ENCODE results near the gene NR2F1. TPM values are rescaled to one million over a fixed set of nuclear protein-coding genes. Genes with fewer than 3 reads are reported as not detected.

The NR2F1 gene
- total and polyA plus RNA-seq, 2 donors (not counting 1 experiment from before 2014, with no cell fraction given) = not detected

GRCh38 chr5:93584596-93585040 lies 1.6 kb downstream of the NR2F1 start:
- intact Hi-C loops (cut with micrococcal nuclease) = loop anchor here (1.0 to 2.0 kb wide), 2 partner anchors 11 to 14 kb away; no protein-coding TSS in a partner anchor
- Mint-ChIP-seq H3K9me3 (ENCODE audit: insufficient read depth) (peaks cover 4% of the 10 kb centered on the region), H3K27ac (no peak overlapping the region), H3K27me3 (peaks cover 47% of the 10 kb centered on the region), H3K4me1 (peaks cover 29% of the 10 kb centered on the region), H3K4me3 (peak overlapping the region; percentile 44)
- Histone ChIP-seq H3K36me3 (replicated peaks in 1 of 2; ENCODE audit: control extremely low read depth in 1 of 2, control insufficient read depth in 1 of 2, extremely low read depth in 1 of 2, insufficient read depth in 2 of 2, low read length in 1 of 2) (no peaks in the 10 kb centered on the region), H3K4me3 (ENCODE audit: control extremely low read depth in 1 of 5, extremely low read depth in 1 of 5, insufficient read depth in 1 of 5, low read depth in 2 of 5, low read length in 4 of 5) (peak overlapping the region in 2 of 5 experiments; percentile 7 to 54), H3K27ac (ENCODE audit: low read length in 2 of 2) (no peak overlapping the region), H4K20me1 (ENCODE audit: control insufficient read depth, insufficient read depth, low read length, poor library complexity, severe bottlenecking) (no peaks in the 10 kb centered on the region), H3K27me3 (replicated peaks in 1 of 4; ENCODE audit: control extremely low read depth in 1 of 4, control insufficient read depth in 3 of 4, insufficient read depth in 4 of 4, low read length in 3 of 4) (peaks cover 0 to 81% (median 72%) of the 10 kb centered on the region in 4 experiments), H3K4me1 (ENCODE audit: control insufficient read depth in 2 of 2, insufficient read depth in 2 of 2, low read length in 2 of 2) (peaks cover 43 to 59% of the 10 kb centered on the region in 2 donors), H3K79me2 (ENCODE audit: control insufficient read depth, insufficient read depth, low read length) (no peaks in the 10 kb centered on the region), H3K9me3 (ENCODE audit: control extremely low read depth in 1 of 3, control insufficient read depth in 2 of 3, insufficient read depth in 1 of 3, low read length in 2 of 3) (peaks cover 0 to 48% (median 5%) of the 10 kb centered on the region in 3 donors), H3K9ac (ENCODE audit: low read length) (no peak overlapping the region), H3K4me2 (replicated peaks; ENCODE audit: low read depth, low read length, poor library complexity, severe bottlenecking) (peak overlapping the region; percentile 77), H2AFZ (ENCODE audit: insufficient read depth, low read depth, low read length, poor library complexity, severe bottlenecking) (peak overlapping the region; percentile 10)
- TF ChIP-seq, protein P1, sequence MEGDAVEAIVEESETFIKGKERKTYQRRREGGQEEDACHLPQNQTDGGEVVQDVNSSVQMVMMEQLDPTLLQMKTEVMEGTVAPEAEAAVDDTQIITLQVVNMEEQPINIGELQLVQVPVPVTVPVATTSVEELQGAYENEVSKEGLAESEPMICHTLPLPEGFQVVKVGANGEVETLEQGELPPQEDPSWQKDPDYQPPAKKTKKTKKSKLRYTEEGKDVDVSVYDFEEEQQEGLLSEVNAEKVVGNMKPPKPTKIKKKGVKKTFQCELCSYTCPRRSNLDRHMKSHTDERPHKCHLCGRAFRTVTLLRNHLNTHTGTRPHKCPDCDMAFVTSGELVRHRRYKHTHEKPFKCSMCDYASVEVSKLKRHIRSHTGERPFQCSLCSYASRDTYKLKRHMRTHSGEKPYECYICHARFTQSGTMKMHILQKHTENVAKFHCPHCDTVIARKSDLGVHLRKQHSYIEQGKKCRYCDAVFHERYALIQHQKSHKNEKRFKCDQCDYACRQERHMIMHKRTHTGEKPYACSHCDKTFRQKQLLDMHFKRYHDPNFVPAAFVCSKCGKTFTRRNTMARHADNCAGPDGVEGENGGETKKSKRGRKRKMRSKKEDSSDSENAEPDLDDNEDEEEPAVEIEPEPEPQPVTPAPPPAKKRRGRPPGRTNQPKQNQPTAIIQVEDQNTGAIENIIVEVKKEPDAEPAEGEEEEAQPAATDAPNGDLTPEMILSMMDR (IDR thresholded peaks at IDR 0.05) = no peak
- no peak for TF ChIP-seq EZH2 (IDR thresholded peaks at IDR 0.05; ENCODE audit: borderline replicate concordance, insufficient read depth, low read depth, low read length, poor library complexity, severe bottlenecking)
- DNase-seq = no peak
- ChIA-PET POLR2A (no interaction called here), CTCF (no interaction called here)
- WGBS (ENCODE audit: insufficient coverage) = under 1% methylated on average over 22 of the region's 48 CpGs
- no peak for ATAC-seq (ENCODE audit: low read depth)

GRCh38 chr5:93585041-93585766 lies 2.2 kb downstream of the NR2F1 start:
- H3K9ac ChIP-seq (ENCODE audit: low read length) = no peak overlapping the region
- WGBS (ENCODE audit: insufficient coverage) = 2% methylated on average over 50 of the region's 70 CpGs
- intact Hi-C loops (cut with micrococcal nuclease) = loop anchor here (2.0 kb wide), 1 partner anchor 14 kb away; no protein-coding TSS in a partner anchor

More at GRCh38 chr5:93585041-93585766, 2.2 kb downstream of the NR2F1 start:
- H3K4me3 Mint-ChIP-seq = peak overlapping the region; percentile 81
- H3K4me1 Mint-ChIP-seq = peaks cover 27% of the 10 kb centered on the region
- Histone ChIP-seq H3K9me3 (ENCODE audit: control extremely low read depth in 1 of 3, control insufficient read depth in 2 of 3, insufficient read depth in 1 of 3, low read length in 2 of 3) (peaks cover 0 to 45% (median 5%) of the 10 kb centered on the region in 3 donors), H3K4me1 (ENCODE audit: control insufficient read depth in 2 of 2, insufficient read depth in 2 of 2, low read length in 2 of 2) (peaks cover 37 to 54% of the 10 kb centered on the region in 2 donors), H4K20me1 (ENCODE audit: control insufficient read depth, insufficient read depth, low read length, poor library complexity, severe bottlenecking) (no peaks in the 10 kb centered on the region), H3K27ac (ENCODE audit: low read length in 2 of 2) (no peak overlapping the region), H3K27me3 (replicated peaks in 1 of 4; ENCODE audit: control extremely low read depth in 1 of 4, control insufficient read depth in 3 of 4, insufficient read depth in 4 of 4, low read length in 3 of 4) (peaks cover 0 to 81% (median 73%) of the 10 kb centered on the region in 4 experiments), H3K4me2 (replicated peaks; ENCODE audit: low read depth, low read length, poor library complexity, severe bottlenecking) (peak overlapping the region; percentile 62), H3K4me3 (ENCODE audit: control extremely low read depth in 1 of 5, extremely low read depth in 1 of 5, insufficient read depth in 1 of 5, low read depth in 2 of 5, low read length in 4 of 5) (no peak overlapping the region), H3K79me2 (ENCODE audit: control insufficient read depth, insufficient read depth, low read length) (no peaks in the 10 kb centered on the region), H3K36me3 (replicated peaks in 1 of 2; ENCODE audit: control extremely low read depth in 1 of 2, control insufficient read depth in 1 of 2, extremely low read depth in 1 of 2, insufficient read depth in 2 of 2, low read length in 1 of 2) (no peaks in the 10 kb centered on the region), H2AFZ (ENCODE audit: insufficient read depth, low read depth, low read length, poor library complexity, severe bottlenecking) (no peak overlapping the region)
- TF ChIP-seq, protein P1 (IDR thresholded peaks at IDR 0.05) = no peak
- TF ChIP-seq EZH2 (IDR thresholded peaks at IDR 0.05; ENCODE audit: borderline replicate concordance, insufficient read depth, low read depth, low read length, poor library complexity, severe bottlenecking) = no peak
- peaks cover 4% of the 10 kb centered on the region for H3K9me3 Mint-ChIP-seq (ENCODE audit: insufficient read depth)
- DNase-seq = peak; percentile 58
- H3K27me3 Mint-ChIP-seq = peaks cover 51% of the 10 kb centered on the region
- H3K27ac Mint-ChIP-seq = no peak overlapping the region
- no peak for ATAC-seq (ENCODE audit: low read depth)
- ChIA-PET POLR2A (no interaction called here), CTCF (interaction anchor here (1.9 to 2.0 kb wide), 2 partner anchors 22 to 216 kb away, joined by 6 to 7 read pairs; no protein-coding TSS in a partner anchor)
